Ishikawa (cell line): ENCODE data around the gene ACACA.

Experiments used
- CEBPB ChIP-seq: IDR thresholded peaks from 2 replicates; pipeline ENCODE4 v1.6.1; 2012
- CREB1 ChIP-seq: IDR thresholded peaks from 2 replicates; pipeline ENCODE4 v1.6.1; 2012; ENCODE audit warnings: low read depth
- EGR1 ChIP-seq: IDR thresholded peaks from 2 replicates; pipeline ENCODE4 v1.6.1; 2012
- EP300 ChIP-seq: IDR thresholded peaks from 2 replicates; pipeline ENCODE4 v1.6.1; 2012; ENCODE audit warnings: borderline replicate concordance
- FOXM1 ChIP-seq: IDR thresholded peaks from 2 replicates; pipeline ENCODE4 v1.6.1; 2012; ENCODE audit warnings: low read depth, borderline replicate concordance
- NFIC ChIP-seq: IDR thresholded peaks from 2 replicates; pipeline ENCODE4 v1.6.1; 2012
- RAD21 ChIP-seq: IDR thresholded peaks from 2 replicates; pipeline ENCODE4 v1.6.1; 2012; ENCODE audit warnings: low read depth
- REST ChIP-seq: IDR thresholded peaks from 2 replicates; pipeline ENCODE4 v1.6.1; 2012; ENCODE audit warnings: low read depth, mild to moderate bottlenecking
- TAF1 ChIP-seq: IDR thresholded peaks from 2 replicates; pipeline ENCODE4 v1.6.1; 2012; ENCODE audit warnings: low read depth, mild to moderate bottlenecking
- TCF12 ChIP-seq: IDR thresholded peaks from 2 replicates; pipeline ENCODE4 v1.6.1; 2012; ENCODE audit warnings: low read depth
- TEAD4 ChIP-seq: IDR thresholded peaks from 2 replicates; pipeline ENCODE4 v1.6.1; 2012
- YY1 ChIP-seq: IDR thresholded peaks from 2 replicates; pipeline ENCODE4 v1.6.1; 2012; ENCODE audit warnings: low read depth
- ZBTB7A ChIP-seq: IDR thresholded peaks from 2 replicates; pipeline ENCODE4 v1.6.1; 2012; ENCODE audit warnings: low read depth
- TF ChIP-seq, protein P1 (sequence below): IDR thresholded peaks from 2 replicates; pipeline ENCODE4 v1.6.1; 2012
- TF ChIP-seq, protein P2 (sequence below): IDR thresholded peaks from 2 replicates; pipeline ENCODE4 v1.6.1; 2012

Gene ACACA

DNA sequence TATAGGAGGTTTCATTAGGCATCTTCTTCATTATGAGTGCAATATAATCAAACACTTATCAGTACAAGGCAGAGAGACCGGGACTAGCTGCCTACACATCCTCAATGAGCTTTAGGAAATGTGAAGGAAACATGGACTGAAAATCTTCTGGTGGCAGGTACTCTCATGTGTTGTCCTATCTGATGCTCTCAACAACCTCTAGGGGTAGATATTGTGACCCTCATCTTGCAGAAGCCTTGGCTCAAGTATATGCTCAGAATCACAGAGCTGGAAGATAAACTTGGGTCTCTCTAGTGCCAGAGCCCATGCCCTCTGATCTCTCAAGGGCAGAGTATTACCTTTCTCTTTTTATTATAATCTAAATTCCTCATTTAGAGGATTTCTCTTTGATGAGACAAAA is 212.4 kb downstream of the ACACA start:
- TF ChIP-seq EGR1 (no peak), TEAD4 (no peak), ZBTB7A (no peak), CEBPB (no peak), REST (no peak), FOXM1 (no peak), TCF12 (no peak), RAD21 (no peak), CREB1 (no peak), YY1 (no peak), EP300 (no peak), NFIC (no peak), TAF1 (no peak)
- TF ChIP-seq, protein P1, sequence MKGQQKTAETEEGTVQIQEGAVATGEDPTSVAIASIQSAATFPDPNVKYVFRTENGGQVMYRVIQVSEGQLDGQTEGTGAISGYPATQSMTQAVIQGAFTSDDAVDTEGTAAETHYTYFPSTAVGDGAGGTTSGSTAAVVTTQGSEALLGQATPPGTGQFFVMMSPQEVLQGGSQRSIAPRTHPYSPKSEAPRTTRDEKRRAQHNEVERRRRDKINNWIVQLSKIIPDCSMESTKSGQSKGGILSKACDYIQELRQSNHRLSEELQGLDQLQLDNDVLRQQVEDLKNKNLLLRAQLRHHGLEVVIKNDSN, result no peak
- TF ChIP-seq, protein P2, sequence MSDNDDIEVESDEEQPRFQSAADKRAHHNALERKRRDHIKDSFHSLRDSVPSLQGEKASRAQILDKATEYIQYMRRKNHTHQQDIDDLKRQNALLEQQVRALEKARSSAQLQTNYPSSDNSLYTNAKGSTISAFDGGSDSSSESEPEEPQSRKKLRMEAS, result no peak

DNA sequence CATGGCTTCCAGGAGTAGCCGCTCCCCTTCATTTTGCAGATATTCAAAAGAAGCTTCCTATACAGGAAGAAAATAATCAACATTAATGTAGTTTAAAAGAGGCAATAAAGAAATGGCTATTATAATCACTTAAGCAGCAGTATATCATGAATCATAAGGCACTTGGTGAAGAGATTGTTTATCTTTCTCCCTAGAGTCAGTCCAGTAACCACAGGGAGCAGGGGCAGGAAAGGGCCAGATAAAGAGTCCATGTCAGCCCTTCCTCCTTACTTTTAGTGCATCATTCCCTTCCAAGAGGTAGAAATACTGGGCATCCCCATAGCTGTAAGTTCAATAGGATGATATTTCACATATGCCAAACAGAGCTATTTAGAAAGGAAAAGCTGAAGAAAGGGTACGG is 215.4 kb downstream of the ACACA start:
- TF ChIP-seq RAD21, result no peak
- TF ChIP-seq EGR1, result no peak
- TF ChIP-seq TCF12, result no peak
- TF ChIP-seq NFIC, result no peak
- no peak for TF ChIP-seq TEAD4
- no peak for TF ChIP-seq FOXM1
- no peak for TF ChIP-seq ZBTB7A
- TF ChIP-seq, protein P1, result no peak
- TF ChIP-seq REST, result no peak
- no peak for TF ChIP-seq CREB1
- no peak for TF ChIP-seq CEBPB
- TF ChIP-seq TAF1, result no peak
- TF ChIP-seq YY1, result no peak
- TF ChIP-seq, protein P2, result no peak
- TF ChIP-seq EP300, result no peak

- TF ChIP-seq YY1 (no peak), RAD21 (no peak), TAF1 (no peak), ZBTB7A (no peak), CREB1 (no peak), TCF12 (no peak), REST (no peak), TEAD4 (no peak), CEBPB (no peak), EGR1 (no peak), FOXM1 (no peak), NFIC (no peak), EP300 (no peak)
- TF ChIP-seq, protein P2, result no peak
- TF ChIP-seq, protein P1, result no peak
These were observed 216.1 kb downstream of the ACACA start for GRCh38 chr17:37190493-37190892.

- TF ChIP-seq TAF1 (no peak), REST (no peak), TCF12 (no peak), NFIC (no peak)
- TF ChIP-seq, protein P2, result no peak
These were observed 218.5 kb downstream of the ACACA start for GRCh38 chr17:37188157-37188556.
